Stimulated activated memory B cell treated with anti-CD40 and anti-IgM and Interleukin-4, amounts not matched to agents 10 μg/mL and 1 μg/mL and 100 μg/mL, for 72 hours (primary cell): ENCODE measurements around the gene CAPN14.

Source experiments
- ATAC-seq: fragments of 150-1000 bp; cut with Tn5 transposase; 2 replicates; pipeline ENCODE4 v1.10.0; 2021
- H3K27ac Mint-ChIP-seq: one replicate; pipeline ENCODE4 v1.8.0; 2022; ENCODE audit warnings: mild to moderate bottlenecking, mixed read lengths
- H3K27me3 Mint-ChIP-seq: one replicate; pipeline ENCODE4 v1.8.0; 2022; ENCODE audit warnings: mixed read lengths
- H3K36me3 Mint-ChIP-seq: one replicate; pipeline ENCODE4 v1.8.0; 2022; ENCODE audit warnings: mixed read lengths
- H3K4me1 Mint-ChIP-seq: one replicate; pipeline ENCODE4 v1.8.0; 2022; ENCODE audit warnings: mixed read lengths
- H3K4me3 Mint-ChIP-seq: one replicate; pipeline ENCODE4 v1.8.0; 2022; ENCODE audit warnings: mild to moderate bottlenecking, moderate library complexity, mixed read lengths
- H3K9me3 Mint-ChIP-seq: one replicate; pipeline ENCODE4 v1.8.0; 2022; ENCODE audit warnings: mixed read lengths

Gene CAPN14

DNA sequence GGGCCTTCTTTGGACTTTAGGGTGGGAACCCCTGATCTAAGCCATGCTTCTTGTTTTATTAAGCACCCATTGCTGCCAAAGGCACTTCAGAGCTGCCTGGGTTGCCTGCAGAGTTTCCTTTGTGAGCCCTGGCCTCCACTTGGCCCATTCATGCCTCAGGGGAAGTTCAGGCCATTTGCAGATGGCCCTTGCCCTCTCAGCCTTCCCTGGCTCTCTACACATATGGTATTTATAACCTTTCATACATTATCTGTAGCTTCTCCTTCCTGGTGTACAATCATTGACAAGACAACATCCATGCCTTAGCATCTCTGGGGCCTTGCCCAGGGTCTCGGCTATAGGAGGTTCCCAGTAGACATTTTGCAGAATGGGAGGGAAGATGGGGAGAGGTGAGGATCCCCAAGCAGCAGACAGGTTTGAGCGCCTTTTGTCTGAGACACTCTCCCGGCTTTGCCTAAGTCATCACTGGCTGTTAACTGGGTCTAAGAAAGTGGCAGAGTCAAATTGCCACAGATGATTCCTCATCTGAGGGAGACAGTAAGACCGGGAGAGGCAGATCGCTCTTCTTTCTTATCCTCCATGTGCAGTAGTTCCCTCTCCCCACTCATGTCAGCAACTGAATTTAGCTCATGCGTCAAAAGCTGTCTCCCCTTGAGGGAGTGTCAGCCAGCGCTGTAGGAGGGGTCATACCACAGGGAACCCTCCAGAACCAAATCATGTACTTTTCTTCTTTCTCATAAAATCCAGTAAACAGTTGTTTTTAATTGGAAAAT lies 19.3 kb upstream of the CAPN14 start:
- Mint-ChIP-seq H3K9me3 (no peaks in the 10 kb centered on the region), H3K27me3 (no peaks in the 10 kb centered on the region), H3K27ac (peak overlapping the region; percentile 79), H3K4me1 (peaks cover 79% of the 10 kb centered on the region), H3K36me3 (no peaks in the 10 kb centered on the region), H3K4me3 (peak overlapping the region; percentile 51)
- no peak for ATAC-seq

DNA sequence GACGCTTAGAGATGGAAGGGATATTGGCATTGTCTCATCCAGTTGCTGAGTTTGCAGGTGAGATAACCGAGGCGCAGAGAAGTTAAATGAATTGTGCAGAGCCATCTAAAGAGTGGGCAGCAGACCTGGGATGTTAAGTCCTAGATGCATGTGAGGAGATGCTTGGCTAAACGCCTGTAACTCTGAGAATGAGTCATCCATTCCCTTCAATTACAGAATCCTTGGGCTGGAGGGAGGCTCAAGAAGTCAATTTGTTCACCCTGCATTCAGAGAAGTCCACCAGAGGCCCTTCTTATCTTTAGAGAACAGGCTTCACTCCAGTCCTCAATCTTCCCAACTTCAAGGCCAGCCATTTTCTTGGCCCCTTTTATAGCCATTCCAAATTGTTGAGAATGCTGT lies 18.2 kb upstream of the CAPN14 start:
- peak overlapping the region; percentile 82 for H3K4me3 Mint-ChIP-seq
- ATAC-seq = no peak
- no peaks in the 10 kb centered on the region for H3K9me3 Mint-ChIP-seq
- peak overlapping the region; percentile 79 for H3K27ac Mint-ChIP-seq
- no peaks in the 10 kb centered on the region for H3K27me3 Mint-ChIP-seq
- H3K4me1 Mint-ChIP-seq = peaks cover 68% of the 10 kb centered on the region
- peaks cover 7% of the 10 kb centered on the region for H3K36me3 Mint-ChIP-seq

- Mint-ChIP-seq H3K9me3 (no peaks in the 10 kb centered on the region), H3K27ac (peak overlapping the region; percentile 79), H3K4me3 (peak overlapping the region; percentile 82), H3K27me3 (no peaks in the 10 kb centered on the region), H3K4me1 (peaks cover 62% of the 10 kb centered on the region), H3K36me3 (peaks cover 7% of the 10 kb centered on the region)
- no peak for ATAC-seq
Measured at GRCh38 chr2:31234683-31235503, 17.6 kb upstream of the CAPN14 start.

GRCh38 chr2:31233741-31234682 lies 16.7 kb upstream of the CAPN14 start, which contains the start of gene EHD3:
Gene EHD3, plus strand, starts transcription at chr2:31234152. Its CDS starts 470 bp downstream, at chr2:31234622.
- H3K27me3 Mint-ChIP-seq = no peaks in the 10 kb centered on the region
- peaks cover 7% of the 10 kb centered on the region for H3K36me3 Mint-ChIP-seq
- peak within 1 kb of the TSS; percentile 79 for H3K27ac Mint-ChIP-seq
- no peaks in the 10 kb centered on the region for H3K9me3 Mint-ChIP-seq
- peak within 1 kb of the TSS; percentile 82 for H3K4me3 Mint-ChIP-seq
- H3K4me1 Mint-ChIP-seq = peaks cover 56% of the 10 kb centered on the region
- ATAC-seq = peak; percentile 99

GRCh38 chr2:31233231-31233630 lies 15.9 kb upstream of the CAPN14 start:
- peak overlapping the region; percentile 79 for H3K27ac Mint-ChIP-seq
- H3K4me3 Mint-ChIP-seq = peak overlapping the region; percentile 82
- peaks cover 50% of the 10 kb centered on the region for H3K4me1 Mint-ChIP-seq
- peaks cover 7% of the 10 kb centered on the region for H3K36me3 Mint-ChIP-seq
- H3K9me3 Mint-ChIP-seq = no peaks in the 10 kb centered on the region
- H3K27me3 Mint-ChIP-seq = no peaks in the 10 kb centered on the region
- no peak for ATAC-seq

DNA sequence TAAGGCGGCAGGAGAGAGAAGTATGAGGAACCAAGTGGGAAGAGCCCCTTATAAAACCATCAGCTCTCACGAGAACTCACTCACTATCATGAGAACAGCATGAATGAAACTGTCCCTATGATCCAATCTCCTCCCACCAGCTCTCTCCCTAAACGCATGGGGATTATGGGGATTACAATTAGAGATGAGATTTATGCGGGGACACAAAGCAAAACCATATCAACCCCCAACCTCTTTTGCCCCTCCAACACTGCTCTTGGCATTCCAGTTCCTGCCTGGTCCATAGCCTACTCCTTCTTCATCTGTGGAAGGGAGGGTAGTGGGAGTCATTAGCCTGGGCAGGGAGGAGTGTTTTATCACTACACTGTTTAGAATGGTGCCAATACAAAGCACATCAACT lies 15.3 kb upstream of the CAPN14 start:
- ATAC-seq = no peak
- Mint-ChIP-seq H3K36me3 (peaks cover 7% of the 10 kb centered on the region), H3K9me3 (no peaks in the 10 kb centered on the region), H3K27me3 (no peaks in the 10 kb centered on the region), H3K4me3 (no peak overlapping the region), H3K27ac (peak overlapping the region; percentile 79), H3K4me1 (peaks cover 52% of the 10 kb centered on the region)

- no peaks in the 10 kb centered on the region for H3K27me3 Mint-ChIP-seq
- no peaks in the 10 kb centered on the region for H3K9me3 Mint-ChIP-seq
- H3K4me1 Mint-ChIP-seq = peaks cover 50% of the 10 kb centered on the region
- H3K36me3 Mint-ChIP-seq = peaks cover 7% of the 10 kb centered on the region
- no peak overlapping the region for H3K4me3 Mint-ChIP-seq
- no peak overlapping the region for H3K27ac Mint-ChIP-seq
- ATAC-seq = no peak
Measured at GRCh38 chr2:31231571-31232302, 14.4 kb upstream of the CAPN14 start.

- H3K9me3 Mint-ChIP-seq = no peaks in the 10 kb centered on the region
- no peak for ATAC-seq
- H3K27ac Mint-ChIP-seq = no peak overlapping the region
- H3K4me1 Mint-ChIP-seq = peaks cover 45% of the 10 kb centered on the region
- H3K36me3 Mint-ChIP-seq = peaks cover 7% of the 10 kb centered on the region
- no peak overlapping the region for H3K4me3 Mint-ChIP-seq
- H3K27me3 Mint-ChIP-seq = no peaks in the 10 kb centered on the region
Measured at GRCh38 chr2:31230751-31231150, 13.4 kb upstream of the CAPN14 start.

GRCh38 chr2:31228717-31229116 lies 11.4 kb upstream of the CAPN14 start:
- peaks cover 32% of the 10 kb centered on the region for H3K4me1 Mint-ChIP-seq
- peaks cover 7% of the 10 kb centered on the region for H3K36me3 Mint-ChIP-seq
- no peak overlapping the region for H3K4me3 Mint-ChIP-seq
- no peaks in the 10 kb centered on the region for H3K27me3 Mint-ChIP-seq
- H3K27ac Mint-ChIP-seq = no peak overlapping the region
- ATAC-seq = no peak
- no peaks in the 10 kb centered on the region for H3K9me3 Mint-ChIP-seq

DNA sequence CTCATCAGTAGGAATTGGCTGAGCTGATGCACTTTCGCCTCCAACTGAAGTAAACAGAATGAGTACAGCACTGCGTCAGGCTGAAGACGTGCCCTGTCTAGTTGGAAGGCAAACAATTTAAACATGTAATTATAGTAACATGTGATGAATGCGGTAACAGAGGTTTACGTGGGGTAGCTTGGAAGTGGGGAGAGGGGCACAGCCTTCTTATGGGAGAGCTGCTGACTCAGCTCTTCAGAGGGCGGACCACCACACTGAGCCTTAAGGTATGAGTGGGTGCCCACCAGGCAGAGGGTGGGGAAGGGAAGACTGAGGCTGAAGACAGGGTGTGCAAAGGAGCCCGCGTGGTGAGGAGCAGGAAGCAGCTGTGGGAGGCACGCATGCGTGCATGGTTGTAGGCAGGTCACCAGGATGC lies 10.4 kb upstream of the CAPN14 start:
- H3K27ac Mint-ChIP-seq = peak overlapping the region; percentile 11
- H3K9me3 Mint-ChIP-seq = no peaks in the 10 kb centered on the region
- peaks cover 7% of the 10 kb centered on the region for H3K36me3 Mint-ChIP-seq
- no peak for ATAC-seq
- H3K4me1 Mint-ChIP-seq = peaks cover 26% of the 10 kb centered on the region
- H3K4me3 Mint-ChIP-seq = no peak overlapping the region
- H3K27me3 Mint-ChIP-seq = no peaks in the 10 kb centered on the region

DNA sequence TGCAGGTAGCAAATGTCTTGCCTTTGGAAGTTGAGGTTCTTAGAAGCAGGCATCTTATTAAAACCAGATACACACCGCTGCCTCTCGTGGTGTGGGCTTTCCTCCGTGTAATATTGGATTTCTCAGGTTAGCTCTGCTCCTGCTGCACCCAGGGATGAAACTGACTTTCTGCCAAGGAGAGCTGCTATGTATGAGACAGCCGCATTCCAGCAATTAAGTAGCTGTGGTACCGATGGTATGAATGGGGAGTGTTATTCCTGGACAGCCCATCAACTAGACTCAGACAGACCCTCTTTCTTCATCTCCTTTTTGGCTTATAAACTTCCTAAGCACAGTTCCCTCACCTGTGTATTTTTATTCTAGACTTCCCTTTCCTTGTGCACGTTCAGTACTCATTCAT lies 9.8 kb upstream of the CAPN14 start:
- Mint-ChIP-seq H3K27me3 (no peaks in the 10 kb centered on the region), H3K4me3 (no peak overlapping the region), H3K4me1 (peaks cover 27% of the 10 kb centered on the region), H3K27ac (peak overlapping the region; percentile 11), H3K9me3 (no peaks in the 10 kb centered on the region), H3K36me3 (peaks cover 7% of the 10 kb centered on the region)
- ATAC-seq = no peak

GRCh38 chr2:31226266-31226665 lies 9.0 kb upstream of the CAPN14 start:
- Mint-ChIP-seq H3K9me3 (no peaks in the 10 kb centered on the region), H3K27ac (no peak overlapping the region), H3K36me3 (peaks cover 7% of the 10 kb centered on the region), H3K4me3 (no peak overlapping the region), H3K4me1 (peaks cover 33% of the 10 kb centered on the region), H3K27me3 (no peaks in the 10 kb centered on the region)
- ATAC-seq = no peak

- peaks cover 58% of the 10 kb centered on the region for H3K4me1 Mint-ChIP-seq
- no peaks in the 10 kb centered on the region for H3K9me3 Mint-ChIP-seq
- ATAC-seq = no peak
- no peaks in the 10 kb centered on the region for H3K36me3 Mint-ChIP-seq
- no peak overlapping the region for H3K4me3 Mint-ChIP-seq
- H3K27me3 Mint-ChIP-seq = no peaks in the 10 kb centered on the region
- H3K27ac Mint-ChIP-seq = peak overlapping the region; percentile 72
Measured at GRCh38 chr2:31223749-31224148, 6.4 kb upstream of the CAPN14 start.

- peak overlapping the region; percentile 95 for H3K27ac Mint-ChIP-seq
- H3K27me3 Mint-ChIP-seq = no peaks in the 10 kb centered on the region
- no peak overlapping the region for H3K4me3 Mint-ChIP-seq
- no peak for ATAC-seq
- no peaks in the 10 kb centered on the region for H3K36me3 Mint-ChIP-seq
- H3K9me3 Mint-ChIP-seq = no peaks in the 10 kb centered on the region
- H3K4me1 Mint-ChIP-seq = peaks cover 63% of the 10 kb centered on the region
Measured at GRCh38 chr2:31223026-31223425, 5.7 kb upstream of the CAPN14 start.
